GM12878 (cell line): ENCODE measurements around the gene KIF5A. TPM values are rescaled to one million over a fixed set of nuclear protein-coding genes. Genes with fewer than 3 reads are reported as not detected.

Experiments
- ATAC-seq: fragments of 200-7000 bp; cut with Tn5 transposase; 3 replicates; pipeline ENCODE4 v1.9.1; 2020; ENCODE audit warnings: mild to moderate bottlenecking, moderate library complexity
- BruUV-seq: library from RNA; stranded (reverse); fragments of 400-500 nt; replicated peaks from 2 replicates; lab custom pipeline; 2021; lab: Mats Ljungman, UMichigan
- CTCF ChIA-PET: fragments of 300-600 bp; sonication (Branson Sonifier 250); formaldehyde crosslinking; extraction: SDS; loops from one replicate; lab custom pipeline; 2021; ENCODE audit warnings: inconsistent platforms; lab: Yijun Ruan, JAX
- POLR2A ChIA-PET: fragments of 350-600 bp; formaldehyde crosslinking; extraction: SDS; loops from one replicate; lab custom pipeline; 2021; ENCODE audit warnings: inconsistent platforms; lab: Charles Lee
- RAD21 ChIA-PET: fragments of 300-600 bp; sonication (Branson Sonifier 250); formaldehyde crosslinking; loops from one replicate; lab custom pipeline; 2023; ENCODE audit warnings: antibody characterized with exemption; ENCODE audit not compliant: unreplicated experiment; lab: Charles Lee
- SMC1A ChIA-PET: fragments of 300-600 bp; sonication (Branson Sonifier 250); formaldehyde crosslinking; loops from one replicate; lab custom pipeline; 2023; ENCODE audit not compliant: unreplicated experiment, uncharacterized antibody; lab: Charles Lee
- DNase-seq: peaks from one replicate; pipeline ENCODE4 v3.0.0-alpha.2; 2011; ENCODE audit warnings: low read depth, low spot score
- FAIRE-seq: peaks from 3 replicates; lab custom pipeline; 2011; peaks lifted over from hg19 to GRCh38; lab: Jason Lieb, UNC
- H2AFZ ChIP-seq: 2 replicates; pipeline ENCODE4 v1.6.0; 2011; ENCODE audit warnings: low read depth, low read length, control low read depth; ENCODE audit not compliant: control insufficient read depth
- H3K27ac ChIP-seq: 2 replicates; pipeline ENCODE4 v1.5.1; 2011; ENCODE audit warnings: control low read depth; ENCODE audit not compliant: control insufficient read depth, insufficient read depth
- H3K27me3 ChIP-seq, 2 experiments: replicated peaks in 1 of 2; 2 replicates each; pipeline versions ENCODE4 v1.6.0 to v1.6.1; 2011; ENCODE audit warnings: low read length in 1 of 2; ENCODE audit not compliant: control insufficient read depth in 2 of 2, insufficient read depth in 2 of 2
- H3K36me3 ChIP-seq, 2 experiments: 2 replicates each; pipeline ENCODE4 v1.5.1; 2011; ENCODE audit warnings: low read length in 1 of 2; ENCODE audit not compliant: control insufficient read depth in 2 of 2, insufficient read depth in 2 of 2
- H3K4me1 ChIP-seq: 2 replicates; pipeline ENCODE4 v1.6.1; 2011; ENCODE audit warnings: mild to moderate bottlenecking, low read length, moderate library complexity, mixed read lengths; ENCODE audit not compliant: control insufficient read depth, insufficient read depth
- H3K4me2 ChIP-seq: 2 replicates; pipeline ENCODE4 v1.6.0; 2011; ENCODE audit warnings: control low read depth; ENCODE audit not compliant: control insufficient read depth, insufficient read depth
- H3K4me3 ChIP-seq: fragments of 200-600 bp; sonication (generic); 2 replicates; pipeline ENCODE4 v1.5.1; 2016
- H3K79me2 ChIP-seq: 2 replicates; pipeline ENCODE4 v1.6.0; 2011; ENCODE audit warnings: low read length; ENCODE audit not compliant: control insufficient read depth, insufficient read depth
- H3K9ac ChIP-seq: 2 replicates; pipeline ENCODE4 v1.8.0; 2011; ENCODE audit warnings: low read length, control low read depth, mixed read lengths; ENCODE audit not compliant: control insufficient read depth, insufficient read depth
- H3K9me3 ChIP-seq: replicated peaks from 3 replicates; pipeline ENCODE4 v1.5.1; 2011; ENCODE audit warnings: mild to moderate bottlenecking, low read length; ENCODE audit not compliant: control insufficient read depth, insufficient read depth
- H4K20me1 ChIP-seq: 2 replicates; pipeline ENCODE4 v1.6.0; 2011; ENCODE audit not compliant: control insufficient read depth, insufficient read depth
- ASH2L ChIP-seq: fragments of 300-600, 200-600 bp; sonication (generic); IDR thresholded peaks from 2 replicates; pipeline ENCODE4 v1.6.1; 2017; ENCODE audit warnings: low read depth, mild to moderate bottlenecking, borderline replicate concordance
- ATF7 ChIP-seq: fragments of 450-650 bp; IDR thresholded peaks from 2 replicates; pipeline ENCODE4 v1.6.1; 2016; ENCODE audit warnings: low read depth, mild to moderate bottlenecking
- BCLAF1 ChIP-seq: fragments of 450-650 bp; IDR thresholded peaks from 2 replicates; pipeline ENCODE4 v1.6.1; 2017; ENCODE audit warnings: antibody characterized with exemption, mild to moderate bottlenecking, moderate library complexity
- DPF2 ChIP-seq: fragments of 450-650 bp; IDR thresholded peaks from 2 replicates; pipeline ENCODE4 v1.6.1; 2017; ENCODE audit warnings: mild to moderate bottlenecking
- EP300 ChIP-seq, 2 experiments: fragments of 150-350 bp in 1 of 2; IDR thresholded peaks; 2 replicates each; pipeline ENCODE4 v1.6.1; 2011 to 2012; ENCODE audit warnings: low read depth in 2 of 2, low read length in 2 of 2, borderline replicate concordance in 1 of 2, improper control_type of control experiment in 1 of 2, inconsistent platforms in 1 of 2; ENCODE audit not compliant: control insufficient read depth in 1 of 2
- KAT2A ChIP-seq: conservative IDR thresholded peaks from 2 replicates; pipeline ENCODE4 v1.6.1; 2011; ENCODE audit warnings: low read depth, low read length; ENCODE audit not compliant: control insufficient read depth
- NR2F1 ChIP-seq: fragments of 450-650 bp; conservative IDR thresholded peaks from 2 replicates; pipeline ENCODE4 v1.6.1; 2017; ENCODE audit warnings: mild to moderate bottlenecking
- PKNOX1 ChIP-seq: fragments of 450-650 bp; IDR thresholded peaks from 2 replicates; pipeline ENCODE4 v1.6.1; 2016; ENCODE audit warnings: mild to moderate bottlenecking
- POLR2AphosphoS2 ChIP-seq: IDR thresholded peaks from 2 replicates; pipeline ENCODE4 v1.6.1; 2011; ENCODE audit warnings: low read depth, mild to moderate bottlenecking, low read length, improper control_type of control experiment, moderate library complexity
- RBBP5 ChIP-seq: fragments of 200-600 bp; sonication (generic); conservative IDR thresholded peaks from 2 replicates; pipeline ENCODE4 v1.6.1; 2016
- SP1 ChIP-seq: IDR thresholded peaks from one replicate; pipeline ENCODE4 v1.6.1; 2011; ENCODE audit warnings: low read depth, low read length
- ZNF274 ChIP-seq: IDR thresholded peaks from one replicate; pipeline ENCODE4 v1.8.0; 2011; ENCODE audit not compliant: insufficient read length, insufficient read depth
- ZNF592 ChIP-seq: fragments of 450-650 bp; IDR thresholded peaks from 2 replicates; pipeline ENCODE4 v1.6.1; 2017; ENCODE audit warnings: mild to moderate bottlenecking, moderate library complexity
- WGBS: methylation state at CpG from one replicate; pipeline ENCODE4 v1.1.6; 2016; ENCODE audit warnings: low lambda C conversion rate; ENCODE audit not compliant: insufficient replicate concordance, insufficient coverage; ENCODE audit errors: missing lambda C conversion rate; 5-methylcytosine and 5-hydroxymethylcytosine counted together
- in situ Hi-C: fragments of 300-500 bp; cut with MboI; formaldehyde crosslinking; loops from 9 replicates; pipeline ENCODE4 v1.14.3; 2018; ENCODE audit warnings: mixed read lengths
- intact Hi-C: fragments of 100-400 bp; cut with micrococcal nuclease; formaldehyde crosslinking; loops from one replicate; pipeline ENCODE4 v1.14.2; 2022; ENCODE audit not compliant: unreplicated experiment
- polyA plus RNA-seq, 11 experiments: library from polyadenylated mRNA; depleted of rRNA in 4 of 11; unstranded in 6 of 11; stranded (reverse) in 5 of 11; fragments of >200 nt; fragmentation: Nextera tagmentation in 4 of 11; fragmentation: Illumina TruSeq in 1 of 11; extraction: Ambion mirVana in 4 of 11; extraction: Trizol in 1 of 11; gene quantifications; 1 replicate in 1 of 11; 2 replicates in 10 of 11; pipeline versions ENCODE4 v1.2.1 to v1.2.3, GENCODE V29; 2011 to 2016; ENCODE audit warnings: inconsistent platforms in 2 of 11, missing spikeins in 2 of 11, low read depth in 1 of 11
- total RNA-seq, 4 experiments: library from RNA; depleted of rRNA in 3 of 4; stranded (reverse); fragments of >200 nt in 3 of 4; fragmentation: Illumina TruSeq in 1 of 4; extraction: Trizol in 1 of 4; gene quantifications; 2 replicates each; pipeline versions ENCODE4 v1.2.1 to v1.2.3, GENCODE V29; 2013 to 2021

KIF5A gene
- total and polyA plus RNA-seq, 10 of the 15 experiments (the other 5 are each of a cell fraction or from before 2014, with no cell fraction given) = 0.35 to 2.9 (median 0.97) TPM

DNA sequence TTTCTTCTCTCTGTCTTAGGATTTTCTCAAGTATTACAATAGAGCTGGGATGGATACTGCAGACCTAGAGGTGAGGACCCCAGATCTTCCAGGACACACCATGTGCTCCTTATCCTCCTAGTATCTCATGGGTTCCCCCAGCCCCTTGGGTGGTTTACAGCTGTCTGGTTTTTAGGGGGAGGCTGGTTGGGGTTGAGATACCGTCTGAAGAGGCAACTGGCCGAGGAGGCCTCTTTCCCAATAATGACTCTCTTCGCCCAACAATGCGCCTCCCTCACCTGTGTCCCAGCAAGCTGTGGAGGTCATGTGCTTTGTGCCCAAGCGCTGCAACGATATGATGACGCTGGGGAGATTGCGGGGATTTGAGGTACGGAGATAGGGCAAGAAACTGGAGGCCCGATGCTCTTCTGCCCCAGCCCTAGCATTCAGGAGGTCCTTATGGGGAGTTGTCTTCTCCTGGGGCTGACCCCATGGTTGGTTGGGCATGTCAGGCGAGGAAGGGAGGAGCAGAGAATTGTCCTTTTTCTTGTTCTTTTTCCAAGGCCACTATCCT lies 65.2 kb downstream of the KIF5A start (continued):
- TF ChIP-seq BCLAF1 (no peak), PKNOX1 (no peak), DPF2 (no peak), ATF7 (no peak), POLR2AphosphoS2 (no peak), EP300 (IDR thresholded peaks at IDR 0.05; ENCODE audit: borderline replicate concordance in 1 of 2, control insufficient read depth in 1 of 2, low read depth in 2 of 2, low read length in 2 of 2) (no peak)

- H3K4me1 ChIP-seq = peaks cover 10% of the 10 kb centered on the region
- WGBS = 57% methylated on average over 5 of the region's 5 CpGs
- no peak overlapping the region for H3K4me3 ChIP-seq
- H4K20me1 ChIP-seq = no peaks in the 10 kb centered on the region
- no peak for FAIRE-seq
- SMC1A ChIA-PET = interaction anchor here (1.4 kb wide), 1 partner anchor 32 kb away, joined by 3 read pairs; no protein-coding TSS in a partner anchor
- H3K27ac ChIP-seq = no peak overlapping the region
- BruUV-seq = no TSS peak
- POLR2A ChIA-PET = interaction anchor here (0.8 to 2.9 kb wide), 2 partner anchors 11 to 35 kb away, joined by 3 to 13 read pairs; partner anchors contain the start of gene DTX3
- no peaks in the 10 kb centered on the region for H3K36me3 ChIP-seq
- no peak overlapping the region for H2AFZ ChIP-seq
- H3K9me3 ChIP-seq = no peaks in the 10 kb centered on the region
- ATAC-seq = no peak
- RAD21 ChIA-PET = interaction anchor here (1.0 kb wide), 1 partner anchor 157 kb away, joined by 4 read pairs; no protein-coding TSS in a partner anchor
- CTCF ChIA-PET = interaction anchor here (1.1 to 5.1 kb wide), 3 partner anchors 24 to 126 kb away, joined by 3 to 49 read pairs (median 11); no protein-coding TSS in a partner anchor
- in situ Hi-C loops (no loop called here), intact Hi-C loops (no loop called here)
- H3K27me3 ChIP-seq = peaks cover 11 to 12% of the 10 kb centered on the region in 2 experiments; a peak in 3 of 4 replicates
- DNase-seq = no peak
- no peak overlapping the region for H3K9ac ChIP-seq
- no peaks in the 10 kb centered on the region for H3K79me2 ChIP-seq
- H3K4me2 ChIP-seq = no peak overlapping the region
- no peak for TF ChIP-seq NR2F1
- TF ChIP-seq ZNF274 = no peak
- TF ChIP-seq SP1 = no peak
- no peak for TF ChIP-seq RBBP5
- TF ChIP-seq ZNF592 = no peak
- TF ChIP-seq EP300 (IDR thresholded peaks at IDR 0.05; ENCODE audit: borderline replicate concordance in 1 of 2, control insufficient read depth in 1 of 2, low read depth in 2 of 2, low read length in 2 of 2) = no peak
- no peak for TF ChIP-seq KAT2A
- no peak for TF ChIP-seq ASH2L
Observed at GRCh38 chr12:57615637-57616036, 65.8 kb downstream of the KIF5A start.
